GM18870 (cell line): ENCODE measurements around the gene VPS54.
"Not testable (repeated sequence)": the region's sequence is repeated elsewhere in the genome, so short reads cannot be mapped to it uniquely, and the experiment has no call there.

ENCODE experiments used
- ATAC-seq: cut with Tn5 transposase; IDR thresholded peaks from one replicate; pipeline ENCODE4 v1.9.1; 2021; ENCODE audit warnings: moderate library complexity; ENCODE audit not compliant: unreplicated experiment

VPS54 gene

DNA sequence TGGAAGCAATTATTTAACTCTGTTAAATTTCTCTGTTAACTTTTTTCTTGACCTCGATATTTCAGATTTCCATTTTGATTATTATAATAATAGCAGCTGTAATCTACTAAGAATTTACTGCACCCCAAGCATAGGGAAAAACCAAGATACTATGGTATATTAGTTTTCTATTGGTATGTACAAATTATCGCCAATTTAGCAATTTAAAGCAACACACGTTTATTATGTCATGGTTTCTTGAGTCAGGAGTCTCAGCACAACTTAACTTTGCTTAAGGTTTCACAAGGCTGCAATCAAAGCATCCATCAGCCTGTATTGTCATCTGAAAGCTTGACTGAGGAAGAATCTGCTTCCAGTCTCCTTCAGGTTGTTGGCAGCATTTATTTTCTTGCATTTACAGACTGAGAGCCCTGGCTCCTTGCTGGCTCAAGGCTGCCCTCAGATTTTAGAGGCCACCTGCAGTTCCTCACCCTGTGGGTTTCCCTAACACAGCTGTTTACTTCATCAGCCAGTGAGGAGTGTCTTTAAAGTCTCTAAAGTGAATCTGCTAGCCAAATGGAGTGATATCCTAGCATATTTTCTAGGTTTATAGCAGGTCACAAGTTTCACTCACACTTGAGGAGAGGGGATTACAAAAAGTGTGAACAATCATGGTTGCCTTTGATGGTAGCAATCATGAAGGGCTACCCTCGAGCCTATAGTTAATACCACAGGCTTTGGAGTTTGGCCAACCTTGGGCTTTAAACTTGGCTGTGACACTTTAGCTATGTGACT, 4.4 kb upstream of the VPS54 start:
- no peak for ATAC-seq

DNA sequence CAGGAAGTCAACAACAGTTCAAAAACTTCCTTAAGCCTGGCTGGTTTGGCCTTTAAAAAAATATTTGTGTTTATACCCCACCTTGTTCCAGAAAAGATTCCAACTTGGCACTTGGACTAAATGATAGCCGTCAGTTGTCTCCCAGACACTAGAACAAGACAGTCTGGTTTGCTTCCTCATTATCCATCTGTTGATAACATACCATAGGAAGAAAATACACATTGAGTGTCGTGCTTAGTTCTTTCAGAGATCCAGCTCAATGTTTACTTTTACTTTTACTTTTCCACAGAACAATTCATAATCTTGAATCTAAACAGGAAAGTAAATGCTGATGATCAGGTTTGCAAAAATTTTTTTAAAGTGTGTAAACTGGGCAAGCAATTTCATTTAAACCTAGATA, 2.4 kb upstream of the VPS54 start:
- ATAC-seq = no peak

DNA sequence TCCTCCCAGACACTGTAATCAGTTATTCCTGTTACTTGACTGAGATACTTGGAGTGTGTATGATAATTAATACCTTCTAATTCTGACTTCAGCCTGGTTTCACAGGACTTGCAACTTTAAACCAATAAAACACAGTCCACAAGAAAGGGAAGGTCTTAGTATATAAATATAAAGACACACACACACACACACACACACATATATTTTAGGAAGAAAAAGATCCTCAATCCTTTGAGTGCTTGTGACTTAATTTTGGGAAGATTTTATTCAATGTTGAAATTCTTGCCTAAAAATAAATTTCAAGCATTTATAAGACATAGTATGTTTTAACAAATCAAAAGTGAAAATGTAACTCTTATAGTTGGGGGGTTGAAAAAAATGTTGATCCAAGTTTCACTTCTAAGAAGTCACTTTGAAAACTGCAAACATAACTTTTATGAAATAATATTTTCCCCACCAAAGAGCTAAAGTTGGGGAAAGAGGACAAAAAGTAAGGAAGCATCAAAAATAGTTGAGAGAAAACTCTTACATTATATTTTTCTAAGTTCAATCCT, 824 bp upstream of the VPS54 start:
- ATAC-seq = no peak

DNA sequence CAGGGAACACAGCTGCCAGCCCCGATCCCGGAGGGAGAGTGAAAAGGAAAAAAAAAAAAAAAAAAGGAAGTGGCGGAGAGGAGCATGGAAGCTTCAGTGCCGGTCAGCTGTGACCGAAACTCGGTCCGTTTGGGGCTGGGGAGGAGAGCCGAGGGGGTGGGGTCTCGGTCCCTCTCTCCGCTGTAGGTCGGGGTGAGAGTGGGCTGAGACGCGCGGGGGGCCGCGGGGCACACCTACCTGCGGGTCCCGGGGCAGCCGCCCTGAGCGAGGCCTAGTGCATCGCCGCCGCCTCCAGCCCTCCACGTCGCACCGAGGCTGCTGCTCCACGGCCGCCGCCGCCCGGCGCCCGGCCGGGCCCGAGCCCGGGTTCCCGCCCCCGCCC, 536 bp downstream of the VPS54 start:
- no peak for ATAC-seq

DNA sequence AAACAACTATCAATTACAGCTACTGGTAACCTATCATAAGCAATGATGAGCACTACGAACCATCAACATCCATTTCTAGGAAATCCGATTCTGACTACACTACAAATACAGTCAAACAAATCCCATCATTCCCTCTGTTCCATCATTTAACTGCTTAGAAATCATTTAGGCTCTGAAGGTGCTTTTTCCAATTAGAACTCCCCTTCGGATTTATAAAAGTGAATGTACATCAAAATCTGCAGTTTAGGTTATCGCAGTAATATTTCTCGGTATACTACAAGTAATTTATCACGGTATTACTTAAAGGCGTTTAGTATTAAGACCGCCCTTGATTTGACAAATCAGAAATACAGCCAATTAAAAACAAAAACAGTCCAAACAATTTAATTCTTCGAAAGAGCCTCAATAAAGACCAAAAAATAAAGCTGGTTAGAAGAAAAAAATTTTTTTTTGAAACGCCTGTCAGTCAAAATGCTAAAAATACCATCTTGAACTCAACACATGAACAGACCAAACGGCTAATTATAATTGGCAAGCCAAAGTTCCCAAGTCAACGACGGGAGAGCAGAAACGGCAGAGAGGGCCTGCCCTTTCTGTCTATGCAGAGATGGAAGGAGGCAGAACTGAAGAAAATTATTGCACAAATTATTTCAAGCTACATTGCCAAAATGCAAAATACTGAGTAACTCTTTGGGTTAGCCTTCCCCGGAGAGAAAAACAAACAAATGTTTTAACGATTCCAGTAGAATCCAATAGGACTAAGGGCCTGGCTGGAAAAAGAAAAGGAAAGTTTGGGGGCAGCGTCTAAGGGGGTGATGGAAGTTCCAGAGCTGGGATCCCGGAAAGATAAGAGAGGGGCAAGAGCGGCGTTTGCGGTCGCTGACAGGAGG, 1.2 kb downstream of the VPS54 start:
- ATAC-seq = no peak

DNA sequence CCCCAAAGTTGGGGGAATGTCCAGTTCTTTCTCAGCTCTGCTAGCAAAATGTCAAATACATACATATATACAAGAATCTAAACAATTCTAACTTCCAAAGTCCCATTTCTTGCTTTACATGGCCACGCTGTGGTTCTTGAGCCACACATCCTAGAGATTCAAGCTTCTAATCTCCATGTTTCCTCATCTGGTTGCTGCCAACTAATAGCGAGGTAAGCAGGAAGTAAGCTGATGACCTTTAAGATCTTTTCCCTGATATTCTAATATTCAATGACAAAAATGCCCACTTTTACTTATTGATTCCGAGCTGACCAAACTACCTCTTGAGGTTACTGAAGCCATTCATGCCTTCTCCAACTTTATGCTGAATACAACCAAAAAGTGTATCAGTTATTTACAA, 3.3 kb downstream of the VPS54 start:
- ATAC-seq = no peak

DNA sequence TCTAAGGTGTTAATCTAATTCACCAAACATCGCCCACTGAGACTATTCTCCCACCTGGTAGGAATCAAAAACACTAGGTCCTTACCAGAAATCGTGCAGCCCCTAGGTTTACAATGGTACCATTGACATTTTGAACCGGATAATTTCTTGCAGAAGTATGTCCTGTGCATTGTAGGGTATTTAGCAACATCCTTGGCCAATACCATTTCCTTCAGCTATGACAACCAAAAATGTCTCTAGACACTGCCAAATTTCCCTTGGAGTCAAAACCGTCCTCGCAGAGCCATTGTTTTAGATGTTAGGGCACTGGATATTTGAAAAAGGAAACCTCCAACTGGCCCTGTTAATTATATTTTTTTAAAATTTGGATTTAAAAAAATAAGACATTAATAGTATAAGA, 3.8 kb downstream of the VPS54 start:
- ATAC-seq = no peak

DNA sequence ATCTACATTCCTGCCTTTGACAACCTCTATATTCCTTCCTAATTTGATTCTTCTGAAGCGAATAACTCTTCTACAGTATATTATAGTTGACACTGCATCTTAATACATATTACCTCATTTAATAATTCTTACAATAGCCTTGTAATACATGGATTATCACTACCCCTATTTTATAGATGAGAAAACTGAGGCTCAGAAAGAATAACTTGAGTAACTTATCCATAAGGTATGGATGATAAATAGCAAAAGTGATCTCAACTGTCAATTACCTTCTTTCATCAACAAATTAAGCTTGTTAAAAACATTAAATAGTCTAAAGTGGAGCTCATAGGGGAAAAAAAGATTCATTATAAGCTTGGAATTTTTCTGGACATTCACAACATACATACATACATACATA, 4.6 kb downstream of the VPS54 start:
- no peak for ATAC-seq

DNA sequence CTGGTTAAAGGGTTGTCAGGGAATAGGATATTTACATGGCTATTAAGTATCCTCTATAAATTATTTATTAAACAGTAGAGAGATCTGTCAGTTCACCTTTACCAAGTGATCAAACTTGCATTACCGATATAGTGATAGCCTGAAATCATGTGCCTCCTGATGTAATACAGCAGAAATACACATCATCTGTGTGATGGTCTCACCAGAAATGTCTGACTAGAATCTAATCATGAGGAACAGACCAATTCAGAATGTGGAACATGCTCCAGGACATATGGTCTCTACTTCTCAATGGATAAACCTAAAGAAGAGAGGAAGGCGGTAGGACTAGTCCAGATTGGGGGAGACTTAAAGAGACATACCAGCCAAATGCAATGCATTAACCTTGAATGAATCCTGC, 6.2 kb downstream of the VPS54 start:
- ATAC-seq = no peak

DNA sequence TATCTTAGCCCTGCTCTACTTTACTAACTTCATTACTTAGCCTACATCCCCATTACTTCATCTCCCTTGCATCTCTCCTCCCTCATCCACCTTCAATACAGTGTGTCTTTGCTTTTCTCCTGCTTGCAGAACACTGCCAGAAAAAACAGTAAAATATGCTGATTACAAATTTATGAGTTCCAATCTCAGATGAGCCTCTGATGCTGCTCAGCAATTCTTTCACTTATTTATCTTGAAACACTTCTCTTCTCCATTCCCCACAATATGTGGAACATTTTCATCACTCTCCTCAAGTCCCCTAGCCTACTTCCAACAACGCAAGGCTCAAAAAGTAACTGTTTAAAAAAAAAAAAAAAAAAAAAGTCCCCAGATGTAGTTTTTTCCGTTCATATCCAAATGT, 7.1 kb downstream of the VPS54 start:
- no peak for ATAC-seq

DNA sequence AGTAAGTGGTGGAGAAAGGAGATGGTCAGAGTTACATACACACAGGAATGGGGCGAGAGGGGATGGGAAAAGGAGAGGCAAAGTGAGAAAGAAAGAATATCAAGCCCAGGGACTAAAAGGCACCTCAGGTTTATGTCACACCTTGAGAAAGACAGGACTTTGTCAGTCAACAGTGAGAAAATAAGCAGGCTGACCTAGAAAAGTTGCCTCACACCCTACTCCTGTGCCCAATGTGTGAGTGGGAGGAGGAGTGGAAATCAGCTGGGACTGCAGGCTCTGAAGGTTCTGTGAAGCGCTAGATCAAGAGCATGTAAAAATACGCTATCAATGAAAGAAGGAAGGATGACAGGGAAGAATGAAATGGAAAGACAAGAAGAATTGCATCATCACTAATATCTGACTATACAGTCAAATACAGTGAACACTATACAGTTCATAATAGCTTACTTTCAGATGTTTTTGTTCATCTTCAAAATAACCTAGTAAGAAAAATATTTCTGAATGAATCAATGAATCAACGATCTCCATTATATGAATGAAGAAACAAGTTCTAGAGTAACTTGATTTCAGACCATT, 10.7 kb downstream of the VPS54 start:
- ATAC-seq = no peak

DNA sequence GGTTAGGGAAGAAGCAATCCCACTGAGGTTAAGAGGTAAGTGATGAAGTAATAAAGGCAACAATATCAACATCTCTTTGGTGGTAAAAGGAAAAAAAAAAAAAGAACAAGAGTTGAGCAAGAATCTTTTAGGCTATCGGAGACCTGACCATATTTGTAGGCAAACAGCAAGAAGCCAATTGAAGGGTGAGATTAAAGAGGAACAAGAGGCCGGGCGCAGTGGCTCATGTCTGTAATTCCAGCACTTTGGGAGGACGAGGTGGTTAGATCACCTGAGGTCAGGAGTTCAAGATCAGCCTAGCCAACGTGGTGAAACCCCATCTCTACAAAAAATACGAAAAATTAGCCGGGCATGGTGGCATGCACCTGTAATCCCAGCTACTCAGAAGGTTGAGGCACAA, 11.3 kb downstream of the VPS54 start:
- no peak for ATAC-seq

DNA sequence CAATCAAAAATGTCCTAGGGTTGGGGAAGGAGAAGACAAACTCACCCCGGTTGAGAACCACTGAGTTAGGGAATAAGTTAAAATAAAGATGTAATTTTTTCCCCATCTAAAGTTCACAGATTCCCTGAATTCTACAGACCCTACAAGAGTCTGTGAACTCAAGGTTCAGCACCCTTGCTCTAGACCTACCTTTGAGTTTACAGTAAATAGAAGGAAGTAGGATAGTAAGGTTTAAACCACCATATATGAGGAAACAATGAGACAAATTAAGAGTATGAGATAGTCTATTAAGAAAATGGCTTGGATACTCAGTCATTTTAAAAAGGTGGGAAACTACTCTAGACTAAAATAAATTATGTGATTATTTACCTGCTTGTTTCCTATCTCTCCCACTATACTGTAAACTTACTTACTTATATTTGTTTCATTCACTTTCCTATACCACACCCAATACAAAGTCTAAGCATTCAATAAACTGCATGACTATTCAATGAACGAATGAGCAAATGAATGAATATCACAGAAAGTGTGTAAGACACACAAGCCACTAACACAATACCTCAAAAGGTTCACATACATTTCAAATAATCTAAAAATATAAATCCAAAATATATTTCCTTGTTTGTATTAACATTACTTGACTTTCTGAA, 13.4 kb downstream of the VPS54 start:
- no peak for ATAC-seq

DNA sequence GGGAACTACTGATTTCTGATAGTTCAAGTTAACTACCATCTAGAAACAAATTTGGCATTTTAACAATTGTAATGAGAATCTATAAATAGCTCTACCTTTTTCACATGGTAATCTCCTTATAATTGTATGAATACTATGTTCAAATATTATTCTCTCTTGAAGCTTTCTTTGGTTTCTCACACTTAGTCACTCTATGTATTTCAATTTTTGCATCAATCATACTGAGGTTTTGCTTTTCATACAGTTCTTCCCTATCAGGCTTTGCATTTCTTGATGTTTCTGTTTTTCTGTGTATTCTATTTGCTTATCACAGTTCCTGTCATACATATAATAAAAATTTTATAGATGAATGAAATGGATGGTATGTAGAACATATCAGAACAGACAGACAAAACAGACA, 16.0 kb downstream of the VPS54 start:
- ATAC-seq = no peak

DNA sequence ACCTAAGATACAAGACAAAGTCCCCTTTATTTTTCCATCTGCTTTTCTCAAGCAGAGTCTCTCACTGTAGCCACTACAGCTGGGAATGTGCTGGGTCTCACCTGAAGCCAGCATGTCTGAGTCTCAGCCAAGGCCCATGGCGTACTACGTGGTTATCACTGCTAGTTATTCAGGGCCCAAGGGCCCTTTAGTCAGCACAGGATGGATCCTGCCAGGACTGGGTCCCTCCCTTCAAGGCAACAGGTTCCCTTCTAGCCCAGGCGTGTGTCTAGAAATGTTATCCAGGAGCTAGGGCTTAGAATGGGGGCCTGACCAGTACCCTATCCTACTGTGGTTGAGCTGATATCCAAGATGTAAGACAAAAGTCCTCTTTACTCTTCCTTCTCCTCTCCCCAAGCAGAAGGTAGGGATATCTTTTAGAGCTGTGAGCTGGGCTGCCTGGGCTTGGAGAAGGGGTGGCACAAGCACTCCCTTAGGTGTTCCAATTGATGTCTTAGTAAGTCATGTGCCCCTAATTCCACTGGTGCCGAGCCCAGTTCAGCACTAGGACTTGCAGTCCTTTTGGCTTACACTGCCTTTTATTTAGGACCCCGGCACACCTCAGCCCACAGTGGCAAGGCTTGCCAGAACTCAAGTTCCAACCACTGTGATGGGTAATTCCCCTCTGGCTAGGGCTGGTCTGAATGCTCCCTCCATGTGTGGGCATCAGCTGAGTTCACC, 17.7 kb downstream of the VPS54 start:
- ATAC-seq = no peak

DNA sequence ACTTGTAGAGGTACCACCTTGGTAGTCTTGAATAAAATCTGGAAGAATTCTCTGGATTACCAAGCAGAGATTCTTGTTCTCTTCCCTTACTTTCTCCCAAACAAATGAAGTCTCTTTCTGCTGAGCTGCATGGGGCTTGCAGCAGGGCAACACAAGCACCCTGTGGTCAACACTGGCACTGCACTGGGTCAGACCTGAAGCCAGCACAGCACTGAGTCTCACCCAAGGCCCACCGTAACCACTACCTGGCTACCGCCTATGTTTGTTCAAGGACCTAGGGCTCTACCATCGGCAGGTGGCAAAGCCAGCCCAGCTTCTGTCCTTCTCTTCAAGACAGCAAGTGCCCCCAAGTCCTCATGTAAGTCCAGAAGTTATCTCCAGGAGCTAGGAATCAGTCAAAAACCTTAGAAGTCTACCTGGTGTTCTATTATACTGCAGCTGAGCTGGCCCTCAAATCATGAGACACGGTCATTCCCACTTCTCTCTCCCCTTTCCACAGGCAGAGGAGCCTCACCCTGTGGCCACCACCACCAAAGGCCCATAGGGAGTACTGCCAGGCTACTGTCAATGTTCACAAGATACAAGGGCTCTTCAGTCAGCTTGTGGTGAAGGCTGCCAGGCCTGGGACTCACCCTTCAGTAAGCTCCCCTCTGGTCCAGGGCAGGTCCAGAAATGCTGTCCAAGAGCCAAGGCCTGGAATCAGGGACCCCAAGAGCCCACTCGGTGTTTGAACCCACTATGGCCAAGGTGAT, 18.4 kb downstream of the VPS54 start:
- no peak for ATAC-seq

DNA sequence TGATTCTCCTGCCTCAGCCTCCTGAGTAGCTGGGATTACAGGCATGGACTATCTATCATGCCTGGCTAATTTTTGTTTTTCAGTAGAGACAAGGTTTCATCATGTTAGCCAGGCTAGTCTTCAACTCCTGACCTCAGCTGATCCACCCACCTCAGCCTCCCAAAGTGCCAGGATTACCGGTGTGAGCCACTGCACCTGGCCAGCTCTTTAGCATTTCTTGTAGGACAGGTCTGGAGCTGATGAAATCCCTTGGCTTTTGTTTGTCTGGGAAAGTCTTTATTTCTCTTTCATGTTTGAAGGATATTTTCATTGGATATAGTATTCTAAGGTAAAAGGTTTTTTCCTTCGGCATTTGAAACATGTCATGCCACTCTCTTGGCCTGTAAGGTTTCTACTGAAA, 20.2 kb downstream of the VPS54 start:
- no peak for ATAC-seq

DNA sequence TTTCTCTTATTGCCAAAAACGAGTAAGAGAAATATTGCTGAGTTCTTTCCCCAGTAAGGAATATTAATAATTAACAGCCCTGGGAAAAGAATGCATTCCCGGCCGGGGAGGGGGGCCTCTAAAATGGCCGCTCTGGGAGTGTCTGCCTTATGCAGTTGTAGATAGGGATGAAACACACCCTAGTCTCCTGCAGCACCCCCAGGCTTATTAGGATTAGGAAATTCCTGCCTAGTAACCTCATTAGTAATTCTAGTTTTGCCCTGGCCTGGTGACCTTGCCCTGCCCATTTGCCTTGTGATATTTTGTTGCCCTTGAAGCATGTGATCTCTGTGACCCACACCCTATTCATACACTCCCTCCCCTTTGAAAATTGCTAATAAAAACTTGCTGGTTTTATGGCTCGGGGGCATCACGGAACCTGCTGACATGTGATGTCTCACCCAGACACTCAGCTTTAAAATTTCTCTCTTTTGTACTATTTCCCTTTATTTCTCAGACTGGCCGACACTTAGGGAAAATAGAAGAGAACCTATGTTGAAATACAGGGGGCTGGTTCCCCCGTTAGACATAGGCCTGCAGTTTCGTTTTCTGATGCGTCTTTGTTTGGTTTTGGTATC, 22.5 kb downstream of the VPS54 start:
- ATAC-seq = not testable (repeated sequence)

DNA sequence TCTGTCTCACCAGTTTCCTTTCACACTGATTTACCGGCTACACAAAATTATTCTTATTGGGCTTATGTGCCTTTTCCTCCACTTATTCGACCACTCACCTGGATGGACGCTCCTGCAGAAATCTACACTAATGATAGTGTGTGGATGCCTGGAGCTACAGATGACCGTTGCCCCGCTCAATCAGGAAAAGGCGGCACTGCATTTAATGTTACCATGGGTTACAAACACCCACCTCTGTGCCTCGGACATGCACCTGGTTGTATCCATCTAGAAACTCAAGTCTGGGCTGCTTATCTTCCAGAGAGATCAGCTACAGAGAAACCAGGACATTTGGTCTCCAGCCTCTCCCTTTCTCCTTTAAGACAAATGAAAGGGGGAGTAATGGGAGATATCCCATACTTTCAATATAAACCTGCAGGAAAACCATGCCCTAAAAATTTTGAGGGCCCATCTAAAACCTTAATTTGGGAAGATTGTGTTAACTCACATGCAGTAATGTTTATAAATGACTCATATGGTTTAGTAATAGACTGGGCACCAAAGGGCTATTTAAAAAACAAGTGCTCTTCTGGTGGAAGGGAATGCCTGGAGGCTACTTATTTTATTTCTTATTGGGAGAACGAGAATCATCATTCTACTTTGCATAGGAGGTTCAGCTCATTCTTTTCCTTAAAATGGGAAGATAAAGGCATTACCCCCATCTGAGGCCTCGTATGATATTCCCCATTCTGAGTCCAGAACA, 24.7 kb downstream of the VPS54 start:
- not testable (repeated sequence) for ATAC-seq
